BE2C (cell line): Measurements from ENCODE around the gene WDFY3.

Source experiments
- DNase-seq: peaks from one replicate; pipeline ENCODE4 v3.0.0-alpha.2; 2020
- H3K27me3 ChIP-seq: fragments of 250-450 bp; sonication (Bioruptor Pico); 2 replicates; pipeline ENCODE4 v1.5.1; 2020; ENCODE audit warnings: mild to moderate bottlenecking
- H3K36me3 ChIP-seq: fragments of 250-450 bp; sonication (Bioruptor Pico); 2 replicates; pipeline ENCODE4 v1.5.1; 2020; ENCODE audit warnings: mild to moderate bottlenecking
- H3K4me1 ChIP-seq: fragments of 250-450 bp; sonication (Bioruptor Pico); 2 replicates; pipeline ENCODE4 v1.5.1; 2020
- H3K4me3 ChIP-seq: 2 replicates; pipeline ENCODE4 v1.5.1; 2011; ENCODE audit warnings: low read depth, low read length
- H3K9me3 ChIP-seq: fragments of 250-450 bp; sonication (Bioruptor Pico); 2 replicates; pipeline ENCODE4 v1.5.1; 2020
- CTCF ChIP-seq: IDR thresholded peaks from 2 replicates; pipeline ENCODE4 v1.5.1; 2012; ENCODE audit warnings: mild to moderate bottlenecking, low read depth, low read length

WDFY3 gene

DNA sequence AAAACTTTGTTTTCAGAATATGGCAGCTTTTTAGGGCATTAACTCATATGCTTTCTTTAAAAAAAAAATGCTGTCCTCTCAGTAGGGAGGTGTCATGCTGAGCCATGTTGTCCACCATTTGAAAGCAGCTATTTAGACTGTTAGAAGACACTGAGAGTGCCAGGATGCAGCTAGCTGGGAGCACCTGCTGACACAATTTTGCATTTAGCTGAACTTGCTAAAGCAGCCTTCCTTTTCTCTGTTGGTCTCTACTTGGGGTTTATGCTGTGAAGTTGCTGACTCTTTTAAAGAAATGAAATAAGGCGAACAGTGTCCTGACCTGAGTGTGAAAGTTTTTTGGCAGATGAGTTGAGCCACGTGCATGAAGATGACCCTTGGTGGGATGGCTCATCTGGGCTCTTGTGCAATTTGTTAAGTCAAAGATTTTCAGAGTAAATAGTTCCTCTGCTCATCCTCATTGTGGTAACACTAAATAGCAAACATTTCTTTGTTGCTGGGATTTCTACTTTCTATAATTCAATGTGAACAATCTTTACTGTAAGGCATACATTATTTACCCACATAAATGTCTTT lies 319.1 kb downstream of the WDFY3 start:
- no peak for TF ChIP-seq CTCF
- H3K4me3 ChIP-seq, result no peak overlapping the region
- H3K9me3 ChIP-seq, result no peaks in the 10 kb centered on the region; the same call in 1 of the 2 replicates
- no peaks in the 10 kb centered on the region for H3K27me3 ChIP-seq
- DNase-seq, result no peak
- no peaks in the 10 kb centered on the region for H3K4me1 ChIP-seq
- no peaks in the 10 kb centered on the region for H3K36me3 ChIP-seq

DNA sequence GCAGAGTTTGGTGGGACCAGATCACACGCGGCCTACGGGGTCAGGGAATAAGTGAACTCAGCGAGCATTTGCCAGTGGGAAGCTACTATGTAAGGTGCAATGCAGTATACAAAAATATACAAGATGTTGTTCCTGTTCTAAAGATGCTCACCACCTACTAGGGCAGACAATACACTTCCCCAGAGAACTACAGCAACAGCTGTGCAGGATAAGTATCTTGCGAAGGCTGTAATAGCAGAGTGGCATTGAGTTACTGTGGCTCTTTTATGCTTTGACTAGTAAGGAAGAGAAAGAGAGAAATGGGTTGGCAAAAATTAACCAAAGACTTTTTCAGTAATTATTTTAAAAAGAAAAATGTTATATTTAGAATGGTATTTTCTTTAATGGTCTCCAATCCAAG lies 322.4 kb downstream of the WDFY3 start:
- Histone ChIP-seq H3K27me3 (no peaks in the 10 kb centered on the region), H3K36me3 (no peaks in the 10 kb centered on the region), H3K9me3 (no peaks in the 10 kb centered on the region; the same call in 1 of the 2 replicates), H3K4me1 (no peaks in the 10 kb centered on the region), H3K4me3 (no peak overlapping the region)
- DNase-seq, result no peak
- no peak for TF ChIP-seq CTCF

GRCh38 chr4:84639145-84639544 lies 327.3 kb downstream of the WDFY3 start:
- H3K36me3 ChIP-seq, result no peaks in the 10 kb centered on the region
- H3K9me3 ChIP-seq, result no peaks in the 10 kb centered on the region
- no peaks in the 10 kb centered on the region for H3K27me3 ChIP-seq
- no peak overlapping the region for H3K4me3 ChIP-seq
- DNase-seq, result no peak
- no peaks in the 10 kb centered on the region for H3K4me1 ChIP-seq
- no peak for TF ChIP-seq CTCF

GRCh38 chr4:84638092-84638491 lies 328.4 kb downstream of the WDFY3 start:
- H3K9me3 ChIP-seq, result no peaks in the 10 kb centered on the region
- no peak overlapping the region for H3K4me3 ChIP-seq
- no peaks in the 10 kb centered on the region for H3K36me3 ChIP-seq
- no peaks in the 10 kb centered on the region for H3K27me3 ChIP-seq
- no peak for DNase-seq
- no peaks in the 10 kb centered on the region for H3K4me1 ChIP-seq
- TF ChIP-seq CTCF, result no peak

- no peaks in the 10 kb centered on the region for H3K9me3 ChIP-seq
- H3K36me3 ChIP-seq, result no peaks in the 10 kb centered on the region
- no peaks in the 10 kb centered on the region for H3K4me1 ChIP-seq
- no peak for DNase-seq
- no peak for TF ChIP-seq CTCF
- no peaks in the 10 kb centered on the region for H3K27me3 ChIP-seq
- no peak overlapping the region for H3K4me3 ChIP-seq
These were observed 331.5 kb downstream of the WDFY3 start for GRCh38 chr4:84634961-84635360.

- no peak overlapping the region for H3K4me3 ChIP-seq
- H3K36me3 ChIP-seq, result no peaks in the 10 kb centered on the region
- TF ChIP-seq CTCF, result no peak
- H3K9me3 ChIP-seq, result no peaks in the 10 kb centered on the region
- H3K27me3 ChIP-seq, result no peaks in the 10 kb centered on the region
- DNase-seq, result no peak
- no peaks in the 10 kb centered on the region for H3K4me1 ChIP-seq
These were observed 334.4 kb downstream of the WDFY3 start for GRCh38 chr4:84632092-84632491.
